GM12878 (cell line): ENCODE results near the gene NCR2. TPM values are rescaled to one million over a fixed set of nuclear protein-coding genes. Genes with fewer than 3 reads are reported as not detected.

ENCODE experiments used
- CEBPB ChIP-seq, 2 experiments: fragments of 150-350 bp in 1 of 2; IDR thresholded peaks; 2 replicates each; pipeline ENCODE4 v1.6.1; 2012 to 2014; ENCODE audit warnings: low read depth in 2 of 2, low read length in 2 of 2, borderline replicate concordance in 1 of 2, inconsistent platforms in 1 of 2
- DPF2 ChIP-seq: fragments of 450-650 bp; IDR thresholded peaks from 2 replicates; pipeline ENCODE4 v1.6.1; 2017; ENCODE audit warnings: mild to moderate bottlenecking
- MTA2 ChIP-seq: fragments of 450-650 bp; IDR thresholded peaks from 2 replicates; pipeline ENCODE4 v1.6.1; 2016; ENCODE audit warnings: low read depth, mild to moderate bottlenecking, moderate library complexity
- PAX5 ChIP-seq: IDR thresholded peaks from 2 replicates; pipeline ENCODE4 v1.6.1; 2011; ENCODE audit warnings: low read depth, low read length, borderline replicate concordance
- POU2F2 ChIP-seq: IDR thresholded peaks from 3 replicates; pipeline ENCODE4 v1.6.1; 2011; ENCODE audit warnings: low read depth, mild to moderate bottlenecking, low read length, borderline replicate concordance
- polyA plus RNA-seq, 11 experiments: library from polyadenylated mRNA; depleted of rRNA in 4 of 11; unstranded in 6 of 11; stranded (reverse) in 5 of 11; fragments of >200 nt; fragmentation: Nextera tagmentation in 4 of 11; fragmentation: Illumina TruSeq in 1 of 11; extraction: Ambion mirVana in 4 of 11; extraction: Trizol in 1 of 11; gene quantifications; 1 replicate in 1 of 11; 2 replicates in 10 of 11; pipeline versions ENCODE4 v1.2.1 to v1.2.3, GENCODE V29; 2011 to 2016; ENCODE audit warnings: inconsistent platforms in 2 of 11, missing spikeins in 2 of 11, low read depth in 1 of 11
- total RNA-seq, 4 experiments: library from RNA; depleted of rRNA in 3 of 4; stranded (reverse); fragments of >200 nt in 3 of 4; fragmentation: Illumina TruSeq in 1 of 4; extraction: Trizol in 1 of 4; gene quantifications; 2 replicates each; pipeline versions ENCODE4 v1.2.1 to v1.2.3, GENCODE V29; 2013 to 2021
- TF ChIP-seq, protein P1 (sequence below): fragments of 150-350 bp; IDR thresholded peaks from 2 replicates; pipeline ENCODE4 v1.6.1; 2016; ENCODE audit warnings: low read depth, low read length
- TF ChIP-seq, protein P2 (sequence below), 3 experiments: IDR thresholded peaks in 2 of 3; conservative IDR thresholded peaks in 1 of 3; 2 replicates each; pipeline ENCODE4 v1.5.1; 2011; ENCODE audit warnings: low read depth in 3 of 3, low read length in 3 of 3, mild to moderate bottlenecking in 3 of 3, control low read depth in 2 of 3, moderate library complexity in 2 of 3, inconsistent platforms in 1 of 3, mixed read lengths in 1 of 3; ENCODE audit not compliant: control insufficient read depth in 2 of 3, insufficient read depth in 1 of 3; ENCODE audit errors: extremely low read depth in 1 of 3
- TF ChIP-seq, protein P3 (sequence below): fragments of 450-650 bp; IDR thresholded peaks from 2 replicates; pipeline ENCODE4 v1.6.1; 2016; ENCODE audit warnings: mild to moderate bottlenecking, moderate library complexity, borderline replicate concordance
- TF ChIP-seq, protein P4 (sequence below): fragments of 450-650 bp; IDR thresholded peaks from 2 replicates; pipeline ENCODE4 v1.6.1; 2016; ENCODE audit warnings: mild to moderate bottlenecking
- TF ChIP-seq, protein P5 (sequence below): fragments of 450-650 bp; IDR thresholded peaks from 2 replicates; pipeline ENCODE4 v1.6.1; 2017; ENCODE audit warnings: mild to moderate bottlenecking, low read depth, inconsistent platforms; ENCODE audit not compliant: poor library complexity, severe bottlenecking

The NCR2 gene
- total and polyA plus RNA-seq, 10 of the 15 experiments (the other 5 are each of a cell fraction or from before 2014, with no cell fraction given), result 0.21 to 0.53 TPM; not detected in 8

DNA sequence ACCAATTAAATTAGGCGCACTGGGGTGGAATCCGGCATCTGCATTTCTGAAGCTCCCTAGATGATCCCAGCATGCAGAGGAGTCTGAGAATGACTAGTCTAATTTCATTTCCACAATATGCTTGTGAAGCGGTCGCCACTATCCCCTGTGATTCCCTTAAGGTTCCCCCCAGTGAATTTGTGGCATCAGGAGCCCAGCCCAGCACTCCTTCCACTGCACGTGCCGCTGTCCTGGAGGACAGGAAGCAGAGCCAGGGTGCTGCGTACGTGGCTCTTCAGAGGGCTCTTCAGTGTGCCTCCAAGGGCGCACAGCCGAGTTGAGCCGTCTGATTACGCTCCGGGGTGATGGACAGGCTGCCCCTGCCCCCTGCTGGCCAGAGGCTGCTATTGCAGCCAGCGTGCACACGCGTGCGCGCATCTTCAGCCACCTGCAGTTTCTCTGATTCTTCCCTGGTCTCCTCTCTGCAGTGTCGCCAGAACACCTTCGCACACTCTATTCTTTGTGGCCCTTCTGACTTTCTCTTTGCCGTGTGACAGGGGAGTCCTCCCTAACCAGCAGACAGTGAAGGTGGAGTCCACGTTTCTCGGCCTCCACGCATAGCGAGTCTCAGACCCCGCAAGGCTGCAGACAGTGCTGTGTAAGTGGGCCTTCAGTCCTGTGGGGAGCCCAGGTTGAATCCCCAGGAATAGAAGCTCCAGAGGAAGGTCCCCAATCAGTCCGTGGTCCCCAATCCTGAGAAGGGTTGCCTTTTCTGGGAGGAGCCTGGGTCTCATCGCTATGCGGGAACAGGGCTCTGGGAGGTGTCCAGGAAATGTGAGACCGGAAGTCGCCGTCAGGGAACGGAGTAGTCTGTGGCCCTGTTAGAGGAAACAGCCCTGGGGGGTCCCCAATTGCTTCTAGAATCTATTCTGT lies 16.5 kb upstream of the NCR2 start (continued):
- TF ChIP-seq, protein P1, sequence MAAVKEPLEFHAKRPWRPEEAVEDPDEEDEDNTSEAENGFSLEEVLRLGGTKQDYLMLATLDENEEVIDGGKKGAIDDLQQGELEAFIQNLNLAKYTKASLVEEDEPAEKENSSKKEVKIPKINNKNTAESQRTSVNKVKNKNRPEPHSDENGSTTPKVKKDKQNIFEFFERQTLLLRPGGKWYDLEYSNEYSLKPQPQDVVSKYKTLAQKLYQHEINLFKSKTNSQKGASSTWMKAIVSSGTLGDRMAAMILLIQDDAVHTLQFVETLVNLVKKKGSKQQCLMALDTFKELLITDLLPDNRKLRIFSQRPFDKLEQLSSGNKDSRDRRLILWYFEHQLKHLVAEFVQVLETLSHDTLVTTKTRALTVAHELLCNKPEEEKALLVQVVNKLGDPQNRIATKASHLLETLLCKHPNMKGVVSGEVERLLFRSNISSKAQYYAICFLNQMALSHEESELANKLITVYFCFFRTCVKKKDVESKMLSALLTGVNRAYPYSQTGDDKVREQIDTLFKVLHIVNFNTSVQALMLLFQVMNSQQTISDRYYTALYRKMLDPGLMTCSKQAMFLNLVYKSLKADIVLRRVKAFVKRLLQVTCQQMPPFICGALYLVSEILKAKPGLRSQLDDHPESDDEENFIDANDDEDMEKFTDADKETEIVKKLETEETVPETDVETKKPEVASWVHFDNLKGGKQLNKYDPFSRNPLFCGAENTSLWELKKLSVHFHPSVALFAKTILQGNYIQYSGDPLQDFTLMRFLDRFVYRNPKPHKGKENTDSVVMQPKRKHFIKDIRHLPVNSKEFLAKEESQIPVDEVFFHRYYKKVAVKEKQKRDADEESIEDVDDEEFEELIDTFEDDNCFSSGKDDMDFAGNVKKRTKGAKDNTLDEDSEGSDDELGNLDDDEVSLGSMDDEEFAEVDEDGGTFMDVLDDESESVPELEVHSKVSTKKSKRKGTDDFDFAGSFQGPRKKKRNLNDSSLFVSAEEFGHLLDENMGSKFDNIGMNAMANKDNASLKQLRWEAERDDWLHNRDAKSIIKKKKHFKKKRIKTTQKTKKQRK, result no peak
- peak; percentile 70; the same call in 1 of the 2 replicates for TF ChIP-seq PAX5
- TF ChIP-seq CEBPB (IDR thresholded peaks at IDR 0.05; ENCODE audit: borderline replicate concordance in 1 of 2, low read depth in 2 of 2, low read length in 2 of 2), result no peak
- TF ChIP-seq, protein P2, sequence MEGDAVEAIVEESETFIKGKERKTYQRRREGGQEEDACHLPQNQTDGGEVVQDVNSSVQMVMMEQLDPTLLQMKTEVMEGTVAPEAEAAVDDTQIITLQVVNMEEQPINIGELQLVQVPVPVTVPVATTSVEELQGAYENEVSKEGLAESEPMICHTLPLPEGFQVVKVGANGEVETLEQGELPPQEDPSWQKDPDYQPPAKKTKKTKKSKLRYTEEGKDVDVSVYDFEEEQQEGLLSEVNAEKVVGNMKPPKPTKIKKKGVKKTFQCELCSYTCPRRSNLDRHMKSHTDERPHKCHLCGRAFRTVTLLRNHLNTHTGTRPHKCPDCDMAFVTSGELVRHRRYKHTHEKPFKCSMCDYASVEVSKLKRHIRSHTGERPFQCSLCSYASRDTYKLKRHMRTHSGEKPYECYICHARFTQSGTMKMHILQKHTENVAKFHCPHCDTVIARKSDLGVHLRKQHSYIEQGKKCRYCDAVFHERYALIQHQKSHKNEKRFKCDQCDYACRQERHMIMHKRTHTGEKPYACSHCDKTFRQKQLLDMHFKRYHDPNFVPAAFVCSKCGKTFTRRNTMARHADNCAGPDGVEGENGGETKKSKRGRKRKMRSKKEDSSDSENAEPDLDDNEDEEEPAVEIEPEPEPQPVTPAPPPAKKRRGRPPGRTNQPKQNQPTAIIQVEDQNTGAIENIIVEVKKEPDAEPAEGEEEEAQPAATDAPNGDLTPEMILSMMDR (IDR thresholded peaks at IDR 0.05 in 2 of 3, conservative IDR thresholded peaks at IDR 0.05 in 1 of 3; ENCODE audit: control insufficient read depth in 2 of 3, extremely low read depth in 1 of 3, insufficient read depth in 1 of 3, low read depth in 3 of 3, low read length in 3 of 3), result peak; percentile 90 to 100 (median 100)
- peak; percentile 28; the same call in 1 of the 3 replicates for TF ChIP-seq POU2F2
- TF ChIP-seq, protein P3, sequence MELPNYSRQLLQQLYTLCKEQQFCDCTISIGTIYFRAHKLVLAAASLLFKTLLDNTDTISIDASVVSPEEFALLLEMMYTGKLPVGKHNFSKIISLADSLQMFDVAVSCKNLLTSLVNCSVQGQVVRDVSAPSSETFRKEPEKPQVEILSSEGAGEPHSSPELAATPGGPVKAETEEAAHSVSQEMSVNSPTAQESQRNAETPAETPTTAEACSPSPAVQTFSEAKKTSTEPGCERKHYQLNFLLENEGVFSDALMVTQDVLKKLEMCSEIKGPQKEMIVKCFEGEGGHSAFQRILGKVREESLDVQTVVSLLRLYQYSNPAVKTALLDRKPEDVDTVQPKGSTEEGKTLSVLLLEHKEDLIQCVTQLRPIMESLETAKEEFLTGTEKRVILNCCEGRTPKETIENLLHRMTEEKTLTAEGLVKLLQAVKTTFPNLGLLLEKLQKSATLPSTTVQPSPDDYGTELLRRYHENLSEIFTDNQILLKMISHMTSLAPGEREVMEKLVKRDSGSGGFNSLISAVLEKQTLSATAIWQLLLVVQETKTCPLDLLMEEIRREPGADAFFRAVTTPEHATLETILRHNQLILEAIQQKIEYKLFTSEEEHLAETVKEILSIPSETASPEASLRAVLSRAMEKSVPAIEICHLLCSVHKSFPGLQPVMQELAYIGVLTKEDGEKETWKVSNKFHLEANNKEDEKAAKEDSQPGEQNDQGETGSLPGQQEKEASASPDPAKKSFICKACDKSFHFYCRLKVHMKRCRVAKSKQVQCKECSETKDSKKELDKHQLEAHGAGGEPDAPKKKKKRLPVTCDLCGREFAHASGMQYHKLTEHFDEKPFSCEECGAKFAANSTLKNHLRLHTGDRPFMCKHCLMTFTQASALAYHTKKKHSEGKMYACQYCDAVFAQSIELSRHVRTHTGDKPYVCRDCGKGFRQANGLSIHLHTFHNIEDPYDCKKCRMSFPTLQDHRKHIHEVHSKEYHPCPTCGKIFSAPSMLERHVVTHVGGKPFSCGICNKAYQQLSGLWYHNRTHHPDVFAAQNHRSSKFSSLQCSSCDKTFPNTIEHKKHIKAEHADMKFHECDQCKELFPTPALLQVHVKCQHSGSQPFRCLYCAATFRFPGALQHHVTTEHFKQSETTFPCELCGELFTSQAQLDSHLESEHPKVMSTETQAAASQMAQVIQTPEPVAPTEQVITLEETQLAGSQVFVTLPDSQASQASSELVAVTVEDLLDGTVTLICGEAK, result peak; percentile 42
- TF ChIP-seq, protein P4, sequence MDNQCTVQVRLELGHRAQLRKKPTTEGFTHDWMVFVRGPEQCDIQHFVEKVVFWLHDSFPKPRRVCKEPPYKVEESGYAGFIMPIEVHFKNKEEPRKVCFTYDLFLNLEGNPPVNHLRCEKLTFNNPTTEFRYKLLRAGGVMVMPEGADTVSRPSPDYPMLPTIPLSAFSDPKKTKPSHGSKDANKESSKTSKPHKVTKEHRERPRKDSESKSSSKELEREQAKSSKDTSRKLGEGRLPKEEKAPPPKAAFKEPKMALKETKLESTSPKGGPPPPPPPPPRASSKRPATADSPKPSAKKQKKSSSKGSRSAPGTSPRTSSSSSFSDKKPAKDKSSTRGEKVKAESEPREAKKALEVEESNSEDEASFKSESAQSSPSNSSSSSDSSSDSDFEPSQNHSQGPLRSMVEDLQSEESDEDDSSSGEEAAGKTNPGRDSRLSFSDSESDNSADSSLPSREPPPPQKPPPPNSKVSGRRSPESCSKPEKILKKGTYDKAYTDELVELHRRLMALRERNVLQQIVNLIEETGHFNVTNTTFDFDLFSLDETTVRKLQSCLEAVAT, result peak; percentile 97
- TF ChIP-seq MTA2, result 0 out of 2 replicates have a peak, but pooled peaks have one; percentile 49
- TF ChIP-seq, protein P5, sequence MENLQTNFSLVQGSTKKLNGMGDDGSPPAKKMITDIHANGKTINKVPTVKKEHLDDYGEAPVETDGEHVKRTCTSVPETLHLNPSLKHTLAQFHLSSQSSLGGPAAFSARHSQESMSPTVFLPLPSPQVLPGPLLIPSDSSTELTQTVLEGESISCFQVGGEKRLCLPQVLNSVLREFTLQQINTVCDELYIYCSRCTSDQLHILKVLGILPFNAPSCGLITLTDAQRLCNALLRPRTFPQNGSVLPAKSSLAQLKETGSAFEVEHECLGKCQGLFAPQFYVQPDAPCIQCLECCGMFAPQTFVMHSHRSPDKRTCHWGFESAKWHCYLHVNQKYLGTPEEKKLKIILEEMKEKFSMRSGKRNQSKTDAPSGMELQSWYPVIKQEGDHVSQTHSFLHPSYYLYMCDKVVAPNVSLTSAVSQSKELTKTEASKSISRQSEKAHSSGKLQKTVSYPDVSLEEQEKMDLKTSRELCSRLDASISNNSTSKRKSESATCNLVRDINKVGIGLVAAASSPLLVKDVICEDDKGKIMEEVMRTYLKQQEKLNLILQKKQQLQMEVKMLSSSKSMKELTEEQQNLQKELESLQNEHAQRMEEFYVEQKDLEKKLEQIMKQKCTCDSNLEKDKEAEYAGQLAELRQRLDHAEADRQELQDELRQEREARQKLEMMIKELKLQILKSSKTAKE, result no peak
- TF ChIP-seq DPF2, result peak; percentile 67
